ENCODE measurements around the gene CXCR5. TPM values are rescaled to one million over a fixed set of nuclear protein-coding genes. Genes with fewer than 3 reads are reported as not detected.

The CXCR5 gene
- total and polyA plus RNA-seq, 8 donors, result 0.10 TPM; not detected in 7

DNA sequence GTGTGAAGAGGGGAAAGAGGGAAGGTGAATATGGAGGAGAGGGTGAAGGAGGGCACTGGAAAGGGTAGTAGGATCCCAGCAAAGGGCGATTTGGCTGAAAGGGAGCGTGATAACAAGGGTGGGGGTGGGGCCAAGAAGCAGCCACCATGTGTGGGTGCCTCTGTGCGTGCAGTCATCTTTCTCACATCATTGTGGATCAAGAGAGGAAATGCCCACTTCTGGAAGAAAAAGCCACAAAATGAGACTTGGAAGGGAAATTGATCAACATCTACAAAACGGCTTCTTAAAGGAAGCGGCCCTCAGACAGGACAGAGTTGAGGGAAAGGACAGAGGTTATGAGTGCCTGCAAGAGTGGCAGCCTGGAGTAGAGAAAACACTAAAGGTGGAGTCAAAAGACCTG lies 1.2 kb upstream of the CXCR5 start:
- Histone ChIP-seq H3K4me3 (no peak overlapping the region), H3K27me3 (no peaks in the 10 kb centered on the region), H3K4me1 (peaks cover 0 to 11% of the 10 kb centered on the region in 2 donors), H3K36me3 (no peaks in the 10 kb centered on the region), H3K9me3 (no peaks in the 10 kb centered on the region), H3K27ac (no peak overlapping the region)
- TF ChIP-seq, protein P1, sequence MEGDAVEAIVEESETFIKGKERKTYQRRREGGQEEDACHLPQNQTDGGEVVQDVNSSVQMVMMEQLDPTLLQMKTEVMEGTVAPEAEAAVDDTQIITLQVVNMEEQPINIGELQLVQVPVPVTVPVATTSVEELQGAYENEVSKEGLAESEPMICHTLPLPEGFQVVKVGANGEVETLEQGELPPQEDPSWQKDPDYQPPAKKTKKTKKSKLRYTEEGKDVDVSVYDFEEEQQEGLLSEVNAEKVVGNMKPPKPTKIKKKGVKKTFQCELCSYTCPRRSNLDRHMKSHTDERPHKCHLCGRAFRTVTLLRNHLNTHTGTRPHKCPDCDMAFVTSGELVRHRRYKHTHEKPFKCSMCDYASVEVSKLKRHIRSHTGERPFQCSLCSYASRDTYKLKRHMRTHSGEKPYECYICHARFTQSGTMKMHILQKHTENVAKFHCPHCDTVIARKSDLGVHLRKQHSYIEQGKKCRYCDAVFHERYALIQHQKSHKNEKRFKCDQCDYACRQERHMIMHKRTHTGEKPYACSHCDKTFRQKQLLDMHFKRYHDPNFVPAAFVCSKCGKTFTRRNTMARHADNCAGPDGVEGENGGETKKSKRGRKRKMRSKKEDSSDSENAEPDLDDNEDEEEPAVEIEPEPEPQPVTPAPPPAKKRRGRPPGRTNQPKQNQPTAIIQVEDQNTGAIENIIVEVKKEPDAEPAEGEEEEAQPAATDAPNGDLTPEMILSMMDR (IDR thresholded peaks at IDR 0.05), result no peak
- no peak for ATAC-seq
- intact Hi-C loops (cut with DNase I), result no loop called here
- no peak for DNase-seq

DNA sequence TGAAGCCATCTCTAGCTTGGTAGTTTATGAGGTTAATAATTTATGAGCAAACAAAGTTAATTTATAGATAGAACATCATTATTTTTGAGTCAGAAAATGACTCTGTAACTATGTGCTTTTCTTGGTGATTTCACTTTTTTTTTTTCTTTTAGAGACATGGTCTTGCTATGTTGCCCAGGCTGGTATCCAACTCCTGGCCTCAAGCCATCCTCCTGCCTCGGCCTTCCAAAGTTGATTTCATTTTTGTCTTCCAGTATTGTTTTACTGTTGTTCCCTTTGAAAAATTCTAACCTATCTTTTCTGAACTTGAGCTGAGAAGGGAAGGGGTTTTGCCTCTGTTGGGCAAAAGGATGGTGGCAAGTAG lies 706 bp upstream of the CXCR5 start:
- ATAC-seq, result no peak
- Histone ChIP-seq H3K4me3 (no peak overlapping the region), H3K27me3 (no peaks in the 10 kb centered on the region), H3K9me3 (no peaks in the 10 kb centered on the region), H3K36me3 (no peaks in the 10 kb centered on the region), H3K4me1 (peaks cover 0 to 7% of the 10 kb centered on the region in 2 donors), H3K27ac (no peak overlapping the region)
- DNase-seq, result no peak
- TF ChIP-seq, protein P1 (IDR thresholded peaks at IDR 0.05), result no peak
- intact Hi-C loops (cut with DNase I), result no loop called here

DNA sequence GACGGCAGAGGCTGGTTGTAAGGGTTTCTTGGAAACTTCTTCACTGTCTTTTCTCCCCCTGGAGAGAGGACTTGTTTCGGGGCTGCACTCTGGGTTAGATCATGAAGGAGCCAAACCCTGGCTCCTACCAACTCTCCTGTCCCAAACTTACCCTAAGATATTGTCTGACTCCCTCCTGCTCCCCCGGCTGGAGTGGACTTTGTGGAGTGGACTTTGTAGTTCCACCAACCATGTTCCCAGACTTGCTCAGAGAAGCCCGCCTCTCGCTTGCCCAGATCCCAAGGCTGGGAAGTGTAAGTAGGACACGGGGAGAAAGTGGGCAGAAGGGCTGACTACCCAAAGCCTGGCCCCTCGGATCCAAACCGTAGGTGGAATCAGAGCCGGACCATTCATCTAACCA lies 1.2 kb downstream of the CXCR5 start:
- DNase-seq (no peak), ATAC-seq (no peak)
- Histone ChIP-seq H3K27me3 (no peaks in the 10 kb centered on the region), H3K9me3 (no peaks in the 10 kb centered on the region), H3K27ac (no peak overlapping the region), H3K36me3 (no peaks in the 10 kb centered on the region), H3K4me1 (peaks cover 0 to 4% of the 10 kb centered on the region in 2 donors), H3K4me3 (no peak overlapping the region)
- TF ChIP-seq, protein P1 (IDR thresholded peaks at IDR 0.05), result no peak
- intact Hi-C loops (cut with DNase I), result no loop called here

DNA sequence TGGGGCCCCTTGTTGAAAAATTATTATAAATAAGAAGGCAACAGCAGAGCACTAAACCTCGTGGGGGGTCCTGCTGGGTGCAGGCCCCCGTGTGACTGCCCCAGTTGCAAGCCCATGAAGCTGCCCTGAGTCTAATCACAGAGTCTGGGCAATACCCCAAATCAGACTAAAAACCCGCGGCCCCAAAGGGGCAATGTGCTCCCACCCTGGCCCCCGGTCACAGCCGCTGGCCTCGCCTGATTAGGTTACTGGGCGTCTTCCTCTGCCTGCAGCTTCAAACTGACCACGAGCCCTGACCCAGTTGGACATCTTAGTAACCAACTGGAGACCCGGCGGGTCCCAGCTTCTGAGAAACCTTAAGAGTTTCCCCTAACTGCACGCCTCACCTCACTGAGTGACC lies 1.6 kb downstream of the CXCR5 start:
- Histone ChIP-seq H3K27ac (no peak overlapping the region), H3K4me3 (no peak overlapping the region), H3K36me3 (no peaks in the 10 kb centered on the region), H3K4me1 (peaks cover 0 to 4% of the 10 kb centered on the region in 2 donors), H3K27me3 (no peaks in the 10 kb centered on the region), H3K9me3 (no peaks in the 10 kb centered on the region)
- ATAC-seq (no peak), DNase-seq (no peak)
- TF ChIP-seq, protein P1 (IDR thresholded peaks at IDR 0.05), result no peak
- intact Hi-C loops (cut with DNase I), result no loop called here

DNA sequence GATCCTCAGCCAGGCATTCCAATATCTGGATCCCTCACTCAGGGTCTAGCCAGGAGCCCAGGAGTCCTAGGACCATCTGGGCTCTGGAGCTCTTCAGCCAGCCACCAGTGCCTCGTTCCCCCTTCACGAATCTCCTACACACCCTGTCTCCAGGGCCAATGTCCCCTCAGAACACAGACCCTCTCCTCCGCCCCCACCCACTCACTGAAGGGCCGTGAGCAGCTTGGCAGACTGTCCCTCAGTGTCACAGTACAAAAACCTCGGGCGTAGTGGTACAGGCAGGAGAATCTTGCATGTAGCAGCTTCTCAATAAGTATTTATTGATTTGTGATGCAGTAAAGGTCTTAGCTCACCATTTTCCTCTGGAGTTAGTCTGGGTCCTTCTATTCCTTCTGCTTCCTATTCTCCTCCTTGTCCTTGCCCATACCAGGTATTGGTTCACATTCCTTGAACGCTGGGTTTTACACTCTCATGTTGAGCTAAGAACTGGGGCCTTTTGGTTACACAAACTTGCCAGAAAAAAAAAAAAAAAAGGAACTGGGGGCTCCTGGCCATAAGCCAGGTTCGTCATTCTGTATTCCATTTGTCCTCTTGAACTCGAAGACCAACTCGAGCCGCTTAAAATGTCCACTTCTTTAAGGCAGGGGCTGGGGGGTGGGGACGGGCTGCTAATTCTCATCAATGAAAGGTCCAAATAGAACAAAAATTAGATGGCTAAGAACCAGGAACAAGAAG lies 2.3 kb downstream of the CXCR5 start:
- peaks cover 0 to 4% of the 10 kb centered on the region in 2 donors for H3K4me1 ChIP-seq
- H3K4me3 ChIP-seq, result no peak overlapping the region
- intact Hi-C loops (cut with DNase I), result no loop called here
- no peaks in the 10 kb centered on the region for H3K36me3 ChIP-seq
- DNase-seq (no peak), ATAC-seq (no peak)
- TF ChIP-seq, protein P1 (IDR thresholded peaks at IDR 0.05), result no peak
- no peaks in the 10 kb centered on the region for H3K27me3 ChIP-seq
- H3K9me3 ChIP-seq, result no peaks in the 10 kb centered on the region
- no peak overlapping the region for H3K27ac ChIP-seq
